HCT116 (cell line): ENCODE data around the gene CYB5R2. TPM values are rescaled to one million over a fixed set of nuclear protein-coding genes. Genes with fewer than 3 reads are reported as not detected.

Source experiments
- ATAC-seq: fragments of 200-7000 bp; cut with Tn5 transposase; 2 replicates; pipeline ENCODE4 v1.9.1; 2020; ENCODE audit warnings: mild to moderate bottlenecking, moderate library complexity
- BruUV-seq: library from RNA; stranded (reverse); fragments of 400-500 nt; replicated peaks from 2 replicates; lab custom pipeline; 2021; lab: Mats Ljungman, UMichigan
- CTCF ChIA-PET: fragments of 300-600 bp; sonication (Branson Sonifier 250); formaldehyde crosslinking; loops from one replicate; lab custom pipeline; 2021; ENCODE audit warnings: antibody characterized with exemption; lab: Charles Lee
- POLR2A ChIA-PET: fragments of 300-600, 350-600 bp; sonication (Branson Sonifier 250); formaldehyde crosslinking; loops from one replicate; lab custom pipeline; 2021; ENCODE audit warnings: antibody characterized with exemption; lab: Charles Lee
- RAD21 ChIA-PET, 2 experiments: fragments of 300-600 bp; sonication (Branson Sonifier 250); formaldehyde crosslinking; loops; one replicate each; lab custom pipeline; 2023; ENCODE audit warnings: low total read pairs in 2 of 2; ENCODE audit not compliant: uncharacterized antibody in 2 of 2, unreplicated experiment in 2 of 2, low non-redundant PET in 1 of 2; lab: Charles Lee
- DNase-seq: peaks from one replicate; pipeline ENCODE4 v3.0.0-alpha.2; 2010; ENCODE audit warnings: low read depth, low spot score
- H2AFZ ChIP-seq: fragments of 200-600 bp; shearing (Covaris generic), sonication (generic); 2 replicates; pipeline ENCODE4 v1.6.1; 2017; ENCODE audit warnings: low read depth, mixed run types, mixed read lengths, antibody characterized with exemption, low read length; ENCODE audit not compliant: poor library complexity, severe bottlenecking
- H3K27ac ChIP-seq: 2 replicates; pipeline ENCODE4 v1.5.1; 2012; ENCODE audit warnings: low read depth, low read length
- H3K27me3 ChIP-seq: fragments of 200-600 bp; sonication (generic); 2 replicates; pipeline ENCODE4 v1.6.1; 2016; ENCODE audit warnings: mixed run types, low read length, mixed read lengths; ENCODE audit not compliant: insufficient read depth
- H3K36me3 ChIP-seq, 2 experiments: fragments of 200-500 bp in 1 of 2; fragments of 200-600 bp in 1 of 2; sonication (Bioruptor generic) in 1 of 2; sonication (generic) in 1 of 2; 2 replicates each; pipeline versions ENCODE4 v1.5.1 to v1.6.1; 2014 to 2016; ENCODE audit warnings: low read length in 2 of 2, inconsistent platforms in 1 of 2, mixed read lengths in 1 of 2, mixed run types in 1 of 2; ENCODE audit not compliant: insufficient read depth in 2 of 2, control insufficient read depth in 1 of 2
- H3K4me1 ChIP-seq, 2 experiments: fragments of 200-600 bp in 1 of 2; sonication (generic) in 1 of 2; 2 replicates each; pipeline versions ENCODE4 v1.5.1 to v1.6.1; 2012 to 2017; ENCODE audit warnings: low read length in 2 of 2, inconsistent platforms in 1 of 2, mild to moderate bottlenecking in 1 of 2, mixed read lengths in 1 of 2, mixed run types in 1 of 2, moderate library complexity in 1 of 2; ENCODE audit not compliant: insufficient read depth in 2 of 2, control insufficient read depth in 1 of 2
- H3K4me2 ChIP-seq: fragments of 200-600 bp; sonication (generic); 2 replicates; pipeline ENCODE4 v1.6.1; 2017; ENCODE audit warnings: mixed run types, low read length, mixed read lengths
- H3K4me3 ChIP-seq, 2 experiments: fragments of 200-600 bp in 1 of 2; sonication (generic) in 1 of 2; replicated peaks in 1 of 2; 2 replicates each; pipeline ENCODE4 v1.5.1; 2011 to 2016; ENCODE audit warnings: low read length in 2 of 2, control low read depth in 1 of 2, low read depth in 1 of 2, mild to moderate bottlenecking in 1 of 2, mixed read lengths in 1 of 2, mixed run types in 1 of 2
- H3K79me2 ChIP-seq: fragments of 200-600 bp; sonication (generic); 2 replicates; pipeline ENCODE4 v1.6.1; 2017; ENCODE audit warnings: mild to moderate bottlenecking, mixed run types, low read length, moderate library complexity, mixed read lengths; ENCODE audit not compliant: insufficient read depth
- H3K9ac ChIP-seq: fragments of 200-600 bp; sonication (generic); 2 replicates; pipeline ENCODE4 v1.6.1; 2016; ENCODE audit warnings: low read length, mixed read lengths
- H3K9me2 ChIP-seq: fragments of 200-600 bp; sonication (generic), shearing (Covaris generic); 2 replicates; pipeline ENCODE4 v1.6.1; 2017; ENCODE audit warnings: mixed run types, mild to moderate bottlenecking, moderate library complexity; ENCODE audit not compliant: insufficient read depth
- H3K9me3 ChIP-seq, 2 experiments: fragments of 200-500 bp in 1 of 2; fragments of 200-600 bp in 1 of 2; sonication (Bioruptor generic) in 1 of 2; sonication (generic) in 1 of 2; 2 replicates each; pipeline ENCODE4 v1.6.1; 2014 to 2017; ENCODE audit warnings: low read length in 2 of 2, mixed read lengths in 2 of 2, inconsistent platforms in 1 of 2, low read depth in 1 of 2, mild to moderate bottlenecking in 1 of 2, mixed run types in 1 of 2, moderate library complexity in 1 of 2; ENCODE audit not compliant: control insufficient read depth in 1 of 2, insufficient read depth in 1 of 2
- H4K20me1 ChIP-seq: fragments of 200-600 bp; sonication (generic), shearing (Covaris generic); 2 replicates; pipeline ENCODE4 v1.6.1; 2017; ENCODE audit warnings: mixed run types, mild to moderate bottlenecking, moderate library complexity; ENCODE audit not compliant: insufficient read depth
- CEBPB ChIP-seq: IDR thresholded peaks from 2 replicates; pipeline ENCODE4 v1.6.1; 2012; ENCODE audit warnings: low read depth
- ELF1 ChIP-seq: IDR thresholded peaks from 2 replicates; pipeline ENCODE4 v1.6.1; 2012; ENCODE audit warnings: low read depth, borderline replicate concordance
- EZH2 ChIP-seq: fragments of 200-600 bp; sonication (generic); IDR thresholded peaks from 2 replicates; pipeline ENCODE4 v1.6.1; 2017; ENCODE audit warnings: antibody characterized with exemption, mixed run types
- EZH2phosphoT487 ChIP-seq: fragments of 200-600 bp; IDR thresholded peaks from 2 replicates; pipeline ENCODE4 v1.6.1; 2018; ENCODE audit warnings: antibody characterized with exemption, borderline replicate concordance
- POLR2A ChIP-seq: IDR thresholded peaks from 2 replicates; pipeline ENCODE4 v1.7.0; 2011; ENCODE audit warnings: borderline replicate concordance; ENCODE audit not compliant: insufficient read depth, insufficient read length; ENCODE audit errors: extremely low read depth
- POLR2AphosphoS5 ChIP-seq: IDR thresholded peaks from 2 replicates; pipeline ENCODE4 v1.6.1; 2011; ENCODE audit warnings: mild to moderate bottlenecking, low read depth, low read length, moderate library complexity
- SP1 ChIP-seq: IDR thresholded peaks from 2 replicates; pipeline ENCODE4 v1.6.1; 2012; ENCODE audit warnings: low read depth
- YY1 ChIP-seq: IDR thresholded peaks from 2 replicates; pipeline ENCODE4 v1.6.1; 2011; ENCODE audit warnings: low read length, low read depth, moderate library complexity, mild to moderate bottlenecking; ENCODE audit not compliant: insufficient replicate concordance; ENCODE audit errors: extremely low read depth
- intact Hi-C: fragments of 100-400 bp; cut with micrococcal nuclease; formaldehyde crosslinking; loops from 2 replicates; pipeline ENCODE4 v1.10.0; 2022
- total RNA-seq: library from RNA; stranded (reverse); gene quantifications from one replicate; pipeline ENCODE4 v1.2.1, GENCODE V29; 2021; ENCODE audit not compliant: unreplicated experiment
- TF ChIP-seq, protein P1 (sequence below), 3 experiments: fragments of 200-600 bp in 1 of 3; sonication (generic) in 1 of 3; IDR thresholded peaks in 2 of 3; conservative IDR thresholded peaks in 1 of 3; 2 replicates each; pipeline ENCODE4 v1.5.1; 2012 to 2017; ENCODE audit warnings: low read depth in 2 of 3, low read length in 2 of 3, antibody characterized with exemption in 1 of 3, borderline replicate concordance in 1 of 3, control low read depth in 1 of 3, mild to moderate bottlenecking in 1 of 3, mixed read lengths in 1 of 3, mixed run types in 1 of 3, moderate library complexity in 1 of 3; ENCODE audit not compliant: insufficient read depth in 1 of 3

CYB5R2 gene
- total RNA-seq, 1 experiment from 2014 or later = 14.4 TPM

DNA sequence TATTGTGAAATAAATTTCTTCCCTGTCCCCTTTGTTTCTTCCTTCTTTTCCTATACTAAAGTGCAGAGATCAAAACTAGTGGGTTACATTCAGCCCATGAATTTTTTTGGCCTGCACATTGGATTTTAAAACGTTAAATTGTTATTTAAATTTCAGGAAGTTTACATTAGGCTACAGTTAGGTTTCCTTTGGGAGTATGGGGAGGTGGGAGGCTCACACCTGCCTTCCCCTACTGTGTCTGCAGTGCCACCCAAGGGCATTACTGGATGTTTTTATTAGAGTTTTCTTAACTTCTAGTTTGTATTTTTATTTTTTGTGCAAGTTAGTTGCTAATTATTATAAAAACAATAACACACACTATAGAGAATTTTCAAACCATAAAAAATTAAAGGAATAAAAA lies 51.7 kb downstream of the CYB5R2 start:
- Histone ChIP-seq H3K9me2 (no peaks in the 10 kb centered on the region), H3K27me3 (no peaks in the 10 kb centered on the region), H3K4me2 (no peak overlapping the region), H3K79me2 (no peaks in the 10 kb centered on the region)
- RAD21 ChIA-PET = no interaction called here
- ATAC-seq = no peak
- no TSS peak for BruUV-seq
- no peak for TF ChIP-seq POLR2A
- TF ChIP-seq ELF1 = no peak
- TF ChIP-seq YY1 = no peak
- no peak for TF ChIP-seq SP1
- no peak for TF ChIP-seq EZH2
- TF ChIP-seq EZH2phosphoT487 = no peak
- TF ChIP-seq POLR2AphosphoS5 = no peak
- TF ChIP-seq CEBPB = no peak
- TF ChIP-seq, all 23 proteins: peak for 0
- H2AFZ ChIP-seq = no peak overlapping the region
- no peak overlapping the region for H3K4me3 ChIP-seq
- CTCF ChIA-PET = no interaction called here
- H3K9ac ChIP-seq = no peak overlapping the region
- H4K20me1 ChIP-seq = no peaks in the 10 kb centered on the region
- H3K9me3 ChIP-seq = no peaks in the 10 kb centered on the region
- H3K27ac ChIP-seq = no peak overlapping the region
- DNase-seq = no peak
- intact Hi-C loops = no loop called here
- no peaks in the 10 kb centered on the region for H3K4me1 ChIP-seq
- POLR2A ChIA-PET = no interaction called here
- H3K36me3 ChIP-seq = no peaks in the 10 kb centered on the region

DNA sequence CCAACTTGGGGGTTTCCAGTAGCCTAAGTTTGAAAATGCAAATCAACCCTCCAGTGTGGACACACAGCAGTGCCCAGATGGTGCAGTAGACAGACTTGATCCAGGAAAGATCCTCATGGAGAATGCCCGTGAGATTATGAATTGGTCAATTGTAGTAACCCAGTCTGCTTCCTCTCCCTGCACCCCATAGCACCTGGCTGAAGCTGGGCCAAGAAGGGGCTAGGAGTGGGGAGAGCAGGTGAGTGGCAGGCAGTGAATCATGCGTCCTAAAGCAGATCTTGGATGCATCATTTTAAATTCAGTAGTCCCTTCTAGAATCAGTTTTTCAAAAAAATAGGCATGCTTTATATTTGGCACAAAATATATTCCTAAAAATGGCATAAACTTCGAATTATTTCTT lies 52.2 kb downstream of the CYB5R2 start:
- H3K9ac ChIP-seq = no peak overlapping the region
- TF ChIP-seq, protein P1, sequence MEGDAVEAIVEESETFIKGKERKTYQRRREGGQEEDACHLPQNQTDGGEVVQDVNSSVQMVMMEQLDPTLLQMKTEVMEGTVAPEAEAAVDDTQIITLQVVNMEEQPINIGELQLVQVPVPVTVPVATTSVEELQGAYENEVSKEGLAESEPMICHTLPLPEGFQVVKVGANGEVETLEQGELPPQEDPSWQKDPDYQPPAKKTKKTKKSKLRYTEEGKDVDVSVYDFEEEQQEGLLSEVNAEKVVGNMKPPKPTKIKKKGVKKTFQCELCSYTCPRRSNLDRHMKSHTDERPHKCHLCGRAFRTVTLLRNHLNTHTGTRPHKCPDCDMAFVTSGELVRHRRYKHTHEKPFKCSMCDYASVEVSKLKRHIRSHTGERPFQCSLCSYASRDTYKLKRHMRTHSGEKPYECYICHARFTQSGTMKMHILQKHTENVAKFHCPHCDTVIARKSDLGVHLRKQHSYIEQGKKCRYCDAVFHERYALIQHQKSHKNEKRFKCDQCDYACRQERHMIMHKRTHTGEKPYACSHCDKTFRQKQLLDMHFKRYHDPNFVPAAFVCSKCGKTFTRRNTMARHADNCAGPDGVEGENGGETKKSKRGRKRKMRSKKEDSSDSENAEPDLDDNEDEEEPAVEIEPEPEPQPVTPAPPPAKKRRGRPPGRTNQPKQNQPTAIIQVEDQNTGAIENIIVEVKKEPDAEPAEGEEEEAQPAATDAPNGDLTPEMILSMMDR (IDR thresholded peaks at IDR 0.05 in 2 of 3, conservative IDR thresholded peaks at IDR 0.05 in 1 of 3; ENCODE audit: borderline replicate concordance in 1 of 3, insufficient read depth in 1 of 3, low read depth in 2 of 3, low read length in 2 of 3) = no peak
- TF ChIP-seq, all 23 proteins: peak for 0
- intact Hi-C loops = no loop called here
- CTCF ChIA-PET = no interaction called here
- H3K9me2 ChIP-seq = no peaks in the 10 kb centered on the region
- no TSS peak for BruUV-seq
- no peaks in the 10 kb centered on the region for H3K4me1 ChIP-seq
- no peaks in the 10 kb centered on the region for H3K79me2 ChIP-seq
- RAD21 ChIA-PET = no interaction called here
- POLR2A ChIA-PET = no interaction called here
- no peaks in the 10 kb centered on the region for H3K9me3 ChIP-seq
- H3K4me3 ChIP-seq = no peak overlapping the region
- H3K27ac ChIP-seq = no peak overlapping the region
- ATAC-seq (no peak), DNase-seq (no peak)
- no peaks in the 10 kb centered on the region for H4K20me1 ChIP-seq
- no peak overlapping the region for H3K4me2 ChIP-seq
- H3K27me3 ChIP-seq = no peaks in the 10 kb centered on the region
- H2AFZ ChIP-seq = no peak overlapping the region
- H3K36me3 ChIP-seq = no peaks in the 10 kb centered on the region
